Measurements from ENCODE around the gene BCCIP.

The BCCIP gene

DNA sequence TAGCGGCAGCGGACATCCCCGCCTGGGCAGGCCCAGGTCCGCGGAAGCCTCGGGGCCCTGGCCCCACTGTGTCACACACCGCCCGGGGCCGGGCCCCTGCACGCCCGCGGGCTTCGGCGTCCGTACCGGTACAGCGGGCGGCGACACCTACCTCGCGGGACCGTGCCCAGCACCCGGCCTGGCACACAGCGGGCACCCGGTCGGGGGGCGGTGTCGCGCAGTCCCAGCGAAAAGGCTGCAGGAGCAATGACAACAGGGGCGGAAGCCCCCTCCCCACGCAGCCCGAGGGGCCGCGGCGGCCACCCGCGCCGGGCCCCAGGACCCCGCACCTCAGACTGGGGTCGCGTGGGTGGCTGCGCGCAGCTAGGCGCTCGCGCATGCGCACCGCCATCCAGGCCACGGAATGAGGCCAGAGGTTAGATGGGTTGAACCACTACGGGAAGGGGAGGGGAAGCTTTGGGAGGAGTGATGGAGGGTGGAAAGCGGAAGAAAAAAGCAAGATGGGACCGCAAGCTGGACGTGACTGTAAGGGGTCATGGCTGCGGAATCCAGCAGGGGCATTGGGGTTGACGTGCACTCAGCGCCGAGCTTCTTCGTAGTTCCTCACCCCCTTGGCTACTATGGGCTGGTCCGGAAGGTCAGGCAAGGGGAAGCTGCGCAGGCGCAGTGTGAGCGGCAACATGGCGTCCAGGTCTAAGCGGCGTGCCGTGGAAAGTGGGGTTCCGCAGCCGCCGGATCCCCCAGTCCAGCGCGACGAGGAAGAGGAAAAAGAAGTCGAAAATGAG, at the start of gene BCCIP, which contains the start of gene UROS:
Gene BCCIP, plus strand, starts transcription at position 669 of the 785 bp plus-strand sequence. Its CDS starts 12 bp downstream, at position 681.
Gene UROS, minus strand, starts transcription at position 381 of the 785 bp plus-strand sequence. CDS start 6,759 bp downstream, outside the sequence.
- DNase-seq, result peak; percentile 83

DNA sequence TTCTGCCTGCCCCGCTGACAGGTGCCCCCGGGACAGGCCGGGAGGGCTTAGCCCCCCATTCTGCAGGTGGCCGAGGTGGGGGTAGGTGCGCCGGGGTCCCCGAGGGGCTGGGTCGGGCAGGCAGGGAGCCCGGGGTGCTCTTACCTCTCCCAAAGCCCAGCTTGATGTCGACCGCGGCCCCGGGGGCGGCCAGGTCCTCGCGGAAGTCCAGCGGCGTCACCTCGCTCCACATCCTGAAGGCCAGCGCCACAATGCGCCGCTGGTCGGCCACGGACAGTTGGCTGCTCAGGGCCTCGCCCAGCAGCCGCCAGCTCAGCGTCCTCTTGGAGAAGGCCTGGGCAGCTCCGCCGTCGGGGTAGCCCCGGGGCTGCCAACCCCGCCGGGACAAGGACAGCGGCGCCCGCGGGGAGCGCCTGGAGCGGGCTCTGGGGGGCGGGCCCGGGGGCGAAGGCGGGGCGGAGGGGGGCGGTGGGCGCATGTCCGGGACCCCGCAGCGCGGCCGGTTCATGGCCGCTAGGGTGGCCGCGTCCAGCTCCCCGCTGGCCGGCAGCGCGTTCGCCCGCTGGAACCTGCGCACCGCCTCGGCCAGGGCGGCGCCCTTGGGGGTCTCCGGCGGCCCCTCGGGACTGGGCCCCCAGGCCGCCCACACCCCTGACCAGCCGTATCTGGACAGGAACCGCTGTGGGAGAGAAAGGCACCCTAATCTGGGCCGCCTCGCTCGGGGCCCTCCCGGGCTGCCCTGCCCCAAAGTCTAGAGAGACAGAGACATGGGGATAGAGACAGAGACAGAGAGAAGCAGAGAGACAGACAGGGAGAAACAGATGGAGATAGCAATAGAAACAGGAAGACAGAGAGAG, 49.4 kb upstream of the BCCIP start:
- DNase-seq, result no peak

DNA sequence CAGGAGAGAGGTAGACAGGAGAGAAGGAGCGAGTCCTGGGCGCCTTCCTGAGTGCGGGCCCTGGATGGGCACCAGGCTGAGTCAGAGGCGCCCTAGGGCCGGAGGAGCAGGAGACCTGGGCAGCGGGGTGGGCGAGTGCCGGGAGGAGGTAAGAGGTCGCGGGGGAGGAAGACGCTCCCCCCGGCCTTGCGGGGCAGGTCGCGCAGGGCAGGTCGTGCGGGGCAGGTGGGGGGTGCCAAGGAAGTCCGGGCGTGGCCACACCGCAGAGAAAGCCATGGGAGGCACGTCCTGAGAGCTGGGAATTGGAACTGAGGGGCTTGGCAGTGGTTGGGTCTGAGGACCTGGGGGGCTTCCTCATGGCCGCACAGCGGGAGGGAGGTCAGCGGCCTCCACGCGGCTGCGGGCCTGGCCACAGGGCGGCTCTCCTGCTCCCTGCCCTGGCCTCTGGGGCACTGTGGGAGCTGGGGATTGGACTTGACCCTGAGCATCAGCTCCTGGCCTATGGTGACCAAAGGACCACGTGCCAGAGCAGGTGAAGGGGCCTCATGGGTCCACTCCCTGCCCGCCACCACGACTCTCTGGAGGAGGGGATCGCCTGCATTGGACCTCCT, 48.7 kb upstream of the BCCIP start:
- no peak for DNase-seq

DNA sequence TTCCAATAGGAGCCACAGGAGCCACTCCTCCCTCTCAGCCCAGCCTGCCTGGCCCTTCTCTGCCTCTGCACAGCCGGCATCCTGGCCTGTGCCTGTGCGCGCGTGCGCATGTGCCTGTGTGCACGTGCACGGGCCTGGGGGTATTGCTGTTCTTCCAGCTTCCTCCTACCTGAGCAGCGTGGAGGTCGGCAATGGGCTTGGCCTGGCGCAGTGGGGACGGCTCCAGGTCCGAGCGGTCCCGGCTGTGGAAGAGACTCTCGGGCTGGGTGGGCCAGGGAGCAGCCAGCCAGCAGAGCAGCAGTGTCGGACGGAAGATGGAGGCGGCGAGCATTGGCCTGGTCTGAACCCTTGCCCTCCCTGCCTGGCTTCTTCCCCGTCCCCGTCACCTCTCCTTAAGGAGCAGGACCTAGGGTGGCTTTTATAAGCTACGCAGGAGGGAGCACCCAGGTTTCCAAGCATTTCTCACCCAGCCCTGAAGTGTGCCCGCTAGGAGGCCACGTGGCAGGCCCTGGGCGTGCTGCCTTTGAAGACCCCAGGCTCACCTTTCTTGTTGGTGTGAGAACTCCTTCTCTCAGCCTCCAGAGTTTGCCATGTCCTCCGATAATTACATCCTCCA, 47.7 kb upstream of the BCCIP start, which contains the start of gene MMP21:
Gene MMP21, minus strand, starts transcription at position 331 of the 616 bp plus-strand sequence. Its CDS starts 0 bp downstream, at position 331.
- no peak for DNase-seq

DNA sequence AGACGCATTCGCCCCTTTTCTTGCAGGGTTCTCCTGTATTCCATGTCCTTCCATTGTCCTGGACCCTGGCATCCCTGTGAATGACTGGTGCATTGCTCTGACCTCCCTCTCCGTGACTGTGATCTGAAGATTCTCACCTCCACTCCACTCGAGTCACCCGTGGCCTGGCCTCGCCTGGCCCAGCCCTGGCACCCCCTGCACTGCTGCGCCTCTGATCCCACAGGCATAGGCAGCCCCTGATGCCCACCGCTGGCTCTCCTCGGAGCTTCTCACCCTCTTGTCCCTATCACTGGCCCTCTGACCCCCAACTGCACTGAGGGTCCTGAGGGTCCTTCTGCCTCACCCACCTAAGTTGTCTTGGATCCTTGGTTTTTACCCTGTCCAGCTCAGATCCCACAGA, 45.5 kb upstream of the BCCIP start:
- no peak for DNase-seq

DNA sequence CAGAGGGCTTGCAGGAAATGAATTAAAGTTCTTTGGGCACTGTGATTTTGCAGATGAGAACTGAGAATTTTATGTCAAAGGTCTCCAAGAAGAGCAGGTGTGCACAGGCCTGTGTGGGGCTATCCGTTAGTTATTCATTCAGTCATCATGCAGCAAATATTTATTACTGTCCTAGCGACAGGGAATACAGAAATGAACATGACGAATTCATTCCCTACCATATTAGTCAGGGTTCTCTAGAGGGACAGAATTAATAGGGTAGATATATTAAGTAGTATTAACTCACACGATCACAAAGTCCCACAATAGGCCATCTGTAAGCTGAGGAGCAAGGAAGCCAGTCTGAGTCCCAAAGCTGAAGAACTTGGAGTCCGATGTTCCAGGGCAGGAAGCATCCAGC, 44.8 kb upstream of the BCCIP start:
- no peak for DNase-seq

DNA sequence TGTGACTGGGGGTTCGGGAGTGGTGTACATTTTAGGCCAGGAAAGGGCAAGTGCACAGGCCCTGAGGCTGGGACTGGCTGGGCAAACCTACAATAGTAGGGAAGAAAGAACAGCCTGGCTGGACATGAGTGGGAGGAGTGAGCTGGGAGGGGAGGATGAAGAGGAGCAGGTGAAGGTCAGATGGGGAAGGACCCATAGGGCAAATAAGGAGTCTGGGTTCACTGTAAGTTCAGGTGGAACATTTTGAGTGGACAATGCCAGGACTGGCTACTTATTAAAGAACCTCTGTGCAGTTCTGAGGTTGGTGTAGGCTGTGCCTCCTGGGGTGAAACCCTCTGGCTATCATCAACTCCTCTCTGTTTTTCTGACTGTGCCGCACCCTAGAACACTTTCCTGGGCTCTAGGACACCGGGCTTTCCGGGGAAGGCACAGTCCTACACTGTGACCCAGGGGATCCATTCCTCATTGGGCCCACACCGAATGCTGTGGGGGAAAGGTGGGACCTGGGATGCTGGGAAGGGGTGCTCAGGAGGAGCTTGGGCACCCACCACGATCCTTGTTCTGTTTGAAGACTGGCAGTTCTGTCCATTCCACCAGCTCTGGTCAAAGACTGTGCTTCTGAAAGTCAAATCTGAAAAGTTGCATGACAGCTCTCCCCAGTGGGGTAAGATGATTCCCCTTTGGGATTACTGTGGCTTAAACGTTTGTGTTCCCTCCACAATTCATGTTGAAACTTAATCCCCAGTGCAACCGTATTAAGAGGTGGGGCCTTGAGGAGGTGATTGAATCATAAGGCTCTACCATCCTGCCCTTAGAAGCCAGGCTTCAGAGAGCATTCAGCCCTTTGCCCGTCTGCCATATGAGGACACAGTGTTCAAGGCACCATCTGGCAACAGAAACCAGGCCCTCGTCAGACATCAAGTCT, 43.7 kb upstream of the BCCIP start:
- DNase-seq, result no peak

DNA sequence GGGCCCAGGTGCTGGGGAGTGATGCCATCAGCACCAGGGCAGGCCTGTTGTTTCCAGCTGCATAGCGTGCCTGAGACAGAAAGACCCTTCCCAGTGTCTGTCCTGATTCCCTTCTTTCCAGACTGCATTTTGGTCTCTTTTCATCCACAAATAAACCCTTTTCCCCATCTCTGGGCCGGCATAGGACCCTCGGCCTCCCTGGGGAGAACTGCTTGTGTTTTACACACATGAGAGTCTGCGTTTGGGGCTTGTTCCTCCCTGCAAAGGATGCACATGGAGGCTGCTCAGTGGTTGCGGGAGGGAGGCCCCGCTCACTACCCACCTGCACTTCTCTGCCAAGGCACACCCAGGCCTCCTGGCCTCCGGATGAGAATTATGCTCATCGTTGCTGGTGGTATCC, 42.0 kb upstream of the BCCIP start:
- no peak for DNase-seq

DNA sequence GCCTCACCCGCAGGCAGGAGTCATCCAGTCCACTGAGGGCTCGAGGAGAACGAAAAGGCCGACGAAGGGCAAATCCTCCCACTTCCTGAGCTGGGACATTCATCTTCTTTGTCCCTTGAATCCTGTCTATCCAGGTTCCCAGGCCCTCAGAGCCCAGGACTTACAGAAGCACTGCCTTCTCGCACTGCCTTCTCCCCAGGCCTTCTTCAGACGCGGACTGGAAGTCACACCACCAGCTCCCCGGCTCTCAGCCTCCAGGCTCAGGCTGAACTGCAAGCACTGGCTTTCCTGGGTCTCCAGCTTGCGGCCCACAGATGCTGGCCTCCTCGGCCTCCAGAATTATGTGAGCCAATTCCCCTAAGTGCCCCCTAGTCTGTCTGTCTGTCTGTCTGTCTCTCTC, 41.3 kb upstream of the BCCIP start:
- no peak for DNase-seq

DNA sequence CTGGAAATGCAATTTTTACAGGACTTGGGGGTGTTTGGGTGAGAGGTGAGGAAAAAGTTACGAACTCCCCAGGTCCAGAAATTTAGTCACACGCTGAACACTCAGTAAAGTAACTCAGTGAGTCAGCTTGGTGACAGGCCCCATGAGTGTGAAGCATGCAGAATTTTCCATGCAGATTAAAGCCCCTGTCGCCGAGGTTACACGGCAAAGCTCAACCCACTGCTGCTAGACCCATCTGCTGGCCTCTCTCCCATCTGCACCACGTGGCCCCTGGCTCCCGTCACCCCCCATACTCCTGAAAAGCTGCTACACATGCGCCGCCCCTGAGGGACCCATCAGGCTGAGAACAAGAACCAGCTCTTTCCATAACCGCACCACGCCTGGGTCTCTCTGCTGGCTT, 40.7 kb upstream of the BCCIP start:
- no peak for DNase-seq

DNA sequence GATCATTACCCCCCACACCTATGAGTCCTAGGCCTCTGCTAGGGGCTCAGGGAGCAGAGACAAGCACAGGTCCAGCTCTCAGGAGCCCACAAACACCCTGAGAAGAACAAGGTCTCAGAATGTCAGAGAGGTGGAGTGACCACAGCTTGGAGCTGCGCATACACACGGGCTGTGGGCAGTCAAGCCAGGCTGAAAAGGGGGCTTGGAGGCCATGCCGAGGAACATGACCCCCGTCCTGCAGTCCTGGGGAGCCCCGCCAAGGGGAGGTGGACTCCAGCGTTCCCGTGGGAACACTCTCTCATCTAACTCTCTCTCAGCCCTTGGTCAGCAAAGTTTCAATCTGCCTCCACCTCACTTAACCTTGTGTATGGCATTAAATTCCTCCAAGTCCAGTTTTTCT, 39.9 kb upstream of the BCCIP start:
- no peak for DNase-seq

DNA sequence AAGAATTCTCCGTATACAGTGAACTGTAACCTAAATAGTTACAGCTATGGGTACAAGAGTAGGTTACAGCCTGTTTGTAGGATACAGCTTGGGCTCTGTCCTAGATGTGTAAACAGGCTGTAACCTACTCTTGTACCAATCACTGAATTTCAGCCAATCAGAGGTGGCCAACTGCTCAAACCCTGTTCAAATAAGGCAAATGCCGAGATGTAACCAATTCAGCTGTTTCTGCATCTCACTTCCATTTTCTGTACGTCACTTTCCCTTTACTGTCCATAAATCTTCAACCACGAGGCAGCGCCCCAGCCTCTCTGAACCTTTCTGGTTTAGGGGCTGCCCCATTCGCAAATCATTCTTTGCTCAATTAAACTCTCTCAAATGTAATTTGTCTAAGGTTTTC, 39.4 kb upstream of the BCCIP start:
- no peak for DNase-seq

DNA sequence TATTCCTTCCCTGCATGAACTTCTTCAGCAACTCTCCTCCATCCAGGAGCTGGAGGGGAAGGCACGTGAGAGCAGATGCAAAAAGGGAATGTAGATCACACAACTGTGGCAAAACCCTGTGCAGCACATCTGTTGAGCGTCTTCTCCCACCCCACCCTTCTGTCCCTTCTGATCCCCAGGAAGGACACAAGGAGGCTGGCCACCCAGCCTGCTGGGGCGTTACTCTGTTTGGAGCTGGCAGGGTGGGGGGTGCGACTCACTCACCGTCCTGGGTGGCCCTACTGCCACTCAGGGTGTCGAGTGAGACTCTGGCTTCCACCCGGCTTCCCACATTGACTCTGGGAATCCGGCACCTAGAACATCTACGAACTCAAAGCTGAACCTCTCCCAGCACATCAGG, 37.6 kb upstream of the BCCIP start:
- DNase-seq, result no peak

DNA sequence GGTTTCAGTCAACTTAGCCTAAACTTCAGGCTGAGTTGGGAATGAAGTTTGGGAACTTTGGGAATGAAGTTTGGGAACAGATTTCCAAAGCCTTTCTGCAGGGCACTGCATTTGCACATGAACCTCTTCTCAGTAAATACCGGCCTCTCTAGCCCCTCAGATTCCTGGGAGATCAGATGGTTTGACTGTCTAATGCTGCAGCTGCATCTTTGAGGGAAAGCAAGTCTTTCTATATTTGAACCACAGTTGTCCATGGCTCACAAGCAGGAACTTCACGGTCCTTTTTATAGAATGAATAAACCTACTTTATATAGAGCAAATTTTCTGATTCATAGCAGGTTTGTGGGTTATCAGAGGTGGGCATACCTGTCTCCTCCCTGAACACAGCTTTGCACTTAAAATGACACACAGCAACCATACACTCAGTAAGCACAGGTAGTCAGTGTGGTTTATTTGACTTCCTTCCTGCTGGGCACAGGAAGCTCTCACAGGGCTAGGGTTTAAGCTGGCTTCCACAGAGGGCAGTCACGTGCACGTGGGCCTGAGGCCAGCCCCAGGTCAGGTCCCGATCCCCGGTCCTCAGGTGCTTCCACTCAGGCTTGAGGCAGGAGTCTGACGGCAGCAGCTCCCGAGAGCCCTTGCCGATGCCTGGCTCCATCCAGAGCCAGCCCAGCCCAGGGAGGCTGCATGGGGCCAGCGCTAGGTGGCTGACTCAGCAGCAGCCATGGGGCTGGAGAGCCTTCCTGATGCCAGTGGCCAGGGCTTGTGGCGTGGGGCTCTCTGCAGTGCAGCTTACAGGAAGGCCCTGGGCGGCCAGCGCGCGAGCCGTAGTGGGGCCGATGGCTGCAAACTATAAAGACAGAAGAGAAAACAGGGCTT, 35.0 kb upstream of the BCCIP start:
- DNase-seq, result no peak

DNA sequence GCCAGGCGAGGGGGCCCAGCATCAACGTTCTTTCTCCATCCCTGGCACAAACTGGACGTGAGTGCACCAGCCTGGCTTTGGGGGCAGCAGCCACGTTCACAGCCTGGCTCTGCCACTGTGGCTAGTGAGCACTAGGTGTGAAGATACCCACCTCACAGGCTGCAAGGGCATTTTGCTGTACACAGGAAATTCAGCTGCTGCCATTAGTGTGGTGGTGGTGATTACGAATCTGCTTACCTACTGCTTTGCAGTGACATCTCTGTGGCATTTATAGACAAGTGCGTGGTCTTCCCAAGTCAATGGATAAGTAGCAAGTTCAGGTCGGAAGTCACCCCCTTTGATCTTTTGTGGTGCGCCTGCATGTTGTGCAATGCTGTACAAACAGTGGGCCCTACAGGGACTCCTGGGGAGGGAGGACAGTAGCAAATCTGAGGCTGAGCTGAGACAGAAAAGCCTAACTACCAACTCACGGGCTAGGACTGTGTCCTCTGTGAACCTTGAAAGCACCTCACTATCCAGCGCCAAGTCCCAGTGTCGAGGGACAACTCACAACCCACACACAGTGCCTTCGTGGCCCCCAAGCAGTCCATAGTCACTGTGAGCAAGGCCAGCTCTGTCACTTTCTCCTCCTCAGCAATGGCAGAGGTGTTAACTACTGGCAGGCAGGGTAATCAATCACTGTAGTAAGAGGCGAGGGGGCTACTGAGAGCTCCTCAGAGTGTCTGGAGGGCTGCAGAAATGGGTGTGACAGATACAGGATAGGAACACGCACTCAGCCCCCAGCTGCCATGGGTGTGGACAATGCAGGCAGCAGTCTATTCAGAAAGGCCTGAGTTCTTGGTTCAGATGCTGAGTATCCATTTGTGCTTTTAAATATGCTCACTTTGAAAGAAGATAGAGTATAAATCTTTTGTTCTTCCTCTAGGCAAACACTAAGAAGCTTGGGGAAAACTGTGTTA, 30.7 kb upstream of the BCCIP start:
- DNase-seq, result no peak

DNA sequence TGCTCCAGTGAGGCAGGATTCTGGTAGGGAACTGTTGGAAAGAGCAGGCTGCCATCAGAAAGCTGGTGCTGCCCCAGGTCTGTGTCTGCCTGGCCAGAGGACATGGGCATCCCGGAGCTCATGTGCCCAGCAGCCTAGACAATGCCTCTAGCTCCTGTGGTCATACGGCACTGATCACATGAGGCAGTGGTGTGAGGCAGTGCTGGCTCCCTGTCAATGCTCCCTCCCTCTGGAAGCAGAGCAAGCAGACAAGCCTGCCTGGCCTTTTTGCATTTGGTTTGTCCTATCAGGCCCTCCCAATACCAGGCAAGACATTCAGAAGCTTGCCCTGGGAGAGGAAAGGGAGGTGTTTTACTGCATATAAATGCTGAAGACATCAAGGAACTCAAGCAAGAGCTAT, 28.2 kb upstream of the BCCIP start:
- DNase-seq, result no peak

DNA sequence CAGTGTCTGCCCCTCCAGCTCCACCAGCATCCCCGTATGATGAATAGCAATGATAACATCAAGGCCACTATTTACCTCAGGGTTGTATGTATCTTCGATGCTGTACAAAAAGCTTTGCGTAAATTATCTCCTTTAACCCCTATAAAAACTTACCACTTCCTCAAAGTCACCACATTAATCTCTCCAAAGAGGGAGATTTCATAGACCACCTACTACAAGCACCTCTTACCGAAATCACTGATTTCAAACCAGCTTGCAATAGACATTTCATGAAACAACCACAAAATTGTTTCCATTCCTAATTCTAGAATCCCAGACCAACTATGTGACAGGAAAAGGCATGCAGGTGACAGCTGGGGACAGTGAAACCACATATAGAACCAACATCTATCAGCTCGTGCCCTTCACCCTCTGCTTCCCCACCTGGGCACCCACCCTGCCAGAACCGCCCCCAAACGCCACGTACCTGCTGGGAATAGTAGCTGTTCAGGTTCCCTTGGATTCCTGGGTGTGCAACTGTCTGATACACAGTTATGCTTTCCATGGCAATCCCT, 27.6 kb upstream of the BCCIP start:
- DNase-seq, result no peak

DNA sequence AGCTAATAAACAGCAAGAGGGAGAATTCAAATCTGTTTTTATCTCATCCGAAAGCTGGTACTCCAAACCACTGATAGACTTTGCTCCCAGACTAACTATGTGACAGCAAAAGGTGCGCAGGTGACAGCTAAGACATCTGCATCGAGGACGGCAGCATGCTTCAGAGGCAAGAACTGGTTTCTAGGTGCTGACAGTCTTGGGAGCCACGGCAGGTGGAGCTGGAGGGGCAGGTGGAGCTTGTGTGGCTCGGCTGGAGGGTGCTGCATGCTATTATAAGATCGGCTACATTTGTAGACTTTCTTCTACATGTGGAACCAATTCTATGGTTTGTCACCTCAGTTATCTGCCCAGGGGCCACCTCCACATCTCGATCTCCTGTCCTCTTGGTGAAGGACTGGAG, 25.9 kb upstream of the BCCIP start:
- no peak for DNase-seq

DNA sequence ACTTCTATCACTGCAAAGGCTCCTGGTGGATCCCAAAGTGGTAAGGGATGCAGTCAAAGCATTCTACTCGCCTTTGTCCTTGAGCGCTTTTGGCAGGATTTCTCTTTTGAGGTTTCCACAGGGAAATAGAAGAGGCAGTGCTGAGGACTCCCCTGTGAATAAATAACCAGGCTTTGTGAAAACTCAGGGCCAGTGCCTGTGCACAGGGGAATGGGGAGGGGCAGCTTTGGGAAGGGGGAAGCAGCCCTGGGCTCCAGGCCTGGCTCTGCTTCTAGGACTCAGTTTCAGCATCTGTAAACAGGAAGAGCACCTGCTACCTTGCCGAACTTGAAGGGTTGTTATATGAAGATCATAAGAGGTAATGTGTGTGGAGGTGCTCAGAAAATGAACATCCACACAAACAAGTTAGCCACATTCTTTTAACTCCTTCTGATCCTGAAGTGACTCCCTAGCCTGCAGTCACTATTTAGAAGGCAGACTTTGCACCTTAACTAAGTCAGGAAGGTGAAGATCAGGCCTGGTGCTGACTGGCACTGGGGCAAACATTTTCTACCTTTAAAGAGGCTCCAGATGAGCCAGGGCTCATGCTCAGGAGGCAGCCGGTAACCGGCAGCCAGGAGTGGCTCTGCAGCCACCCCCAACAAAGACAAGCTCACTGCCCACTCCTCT, 25.2 kb upstream of the BCCIP start:
- no peak for DNase-seq

Data from activated effector memory CD4-positive, alpha-beta T cell treated with Interleukin-2 at 50 U/mL for 16 hours (primary cell).